Measurements from ENCODE around the gene ANKRD1.
A peak's percentile ranks its signal among the peaks of the same experiment; 100 is the strongest.
"Not testable (repeated sequence)": the region's sequence is repeated elsewhere in the genome, so short reads cannot be mapped to it uniquely, and the experiment has no call there.

ANKRD1 gene

GRCh38 chr10:90912854-90913479 lies 7.9 kb downstream of the ANKRD1 start:
- in situ Hi-C loops (cut with MboI; ENCODE audit: low sequenced_read_pairs, unreplicated experiment), result loop anchor here (10.0 kb wide), 1 partner anchor 332 kb away; no protein-coding TSS in a partner anchor
- no peak for DNase-seq (ENCODE audit: low spot score)
- no peak for TF ChIP-seq CTCF (IDR thresholded peaks at IDR 0.05; ENCODE audit: borderline replicate concordance, control extremely low read depth, extremely low read depth, insufficient read depth, missing control alignments)

GRCh38 chr10:90912174-90912573 lies 8.7 kb downstream of the ANKRD1 start:
- no peak for TF ChIP-seq CTCF (IDR thresholded peaks at IDR 0.05; ENCODE audit: borderline replicate concordance, control extremely low read depth, extremely low read depth, insufficient read depth, missing control alignments)
- in situ Hi-C loops (cut with MboI; ENCODE audit: low sequenced_read_pairs, unreplicated experiment), result loop anchor here (10.0 kb wide), 1 partner anchor 333 kb away; no protein-coding TSS in a partner anchor
- DNase-seq (ENCODE audit: low spot score), result no peak

GRCh38 chr10:90911133-90912051 lies 9.5 kb downstream of the ANKRD1 start:
- peak; percentile 35 for DNase-seq (ENCODE audit: low spot score)
- in situ Hi-C loops (cut with MboI; ENCODE audit: low sequenced_read_pairs, unreplicated experiment), result loop anchor here (10.0 kb wide), 1 partner anchor 333 kb away; no protein-coding TSS in a partner anchor
- TF ChIP-seq CTCF (IDR thresholded peaks at IDR 0.05; ENCODE audit: borderline replicate concordance, control extremely low read depth, extremely low read depth, insufficient read depth, missing control alignments), result peak; percentile 67

GRCh38 chr10:90906596-90906995 lies 14.3 kb downstream of the ANKRD1 start:
- in situ Hi-C loops (cut with MboI; ENCODE audit: low sequenced_read_pairs, unreplicated experiment), result no loop called here
- no peak for TF ChIP-seq CTCF (IDR thresholded peaks at IDR 0.05; ENCODE audit: borderline replicate concordance, control extremely low read depth, extremely low read depth, insufficient read depth, missing control alignments)
- DNase-seq (ENCODE audit: low spot score), result no peak

GRCh38 chr10:90905925-90906324 lies 15.0 kb downstream of the ANKRD1 start:
- TF ChIP-seq CTCF (IDR thresholded peaks at IDR 0.05; ENCODE audit: borderline replicate concordance, control extremely low read depth, extremely low read depth, insufficient read depth, missing control alignments), result no peak
- in situ Hi-C loops (cut with MboI; ENCODE audit: low sequenced_read_pairs, unreplicated experiment), result no loop called here
- DNase-seq (ENCODE audit: low spot score), result no peak

- DNase-seq (ENCODE audit: low spot score), result not testable (repeated sequence)
Measured at GRCh38 chr10:90896916-90897315, 24.0 kb downstream of the ANKRD1 start.

GRCh38 chr10:90893190-90893589 lies 27.7 kb downstream of the ANKRD1 start:
- DNase-seq (ENCODE audit: low spot score), result no peak
- no peak for TF ChIP-seq CTCF (IDR thresholded peaks at IDR 0.05; ENCODE audit: borderline replicate concordance, control extremely low read depth, extremely low read depth, insufficient read depth, missing control alignments)
- in situ Hi-C loops (cut with MboI; ENCODE audit: low sequenced_read_pairs, unreplicated experiment), result no loop called here

More at GRCh38 chr10:90896916-90897315, 24.0 kb downstream of the ANKRD1 start:
- in situ Hi-C loops (cut with MboI; ENCODE audit: low sequenced_read_pairs, unreplicated experiment), result not testable (repeated sequence)

Measured in GM13976 (cell line).